Measurements from ENCODE around the gene GNG7. TPM values are rescaled to one million over a fixed set of nuclear protein-coding genes. Genes with fewer than 3 reads are reported as not detected.
A peak's percentile ranks its signal among the peaks of the same experiment; 100 is the strongest.

The GNG7 gene
- total RNA-seq, 1 donor from 2014 or later, result 11.3 TPM

DNA sequence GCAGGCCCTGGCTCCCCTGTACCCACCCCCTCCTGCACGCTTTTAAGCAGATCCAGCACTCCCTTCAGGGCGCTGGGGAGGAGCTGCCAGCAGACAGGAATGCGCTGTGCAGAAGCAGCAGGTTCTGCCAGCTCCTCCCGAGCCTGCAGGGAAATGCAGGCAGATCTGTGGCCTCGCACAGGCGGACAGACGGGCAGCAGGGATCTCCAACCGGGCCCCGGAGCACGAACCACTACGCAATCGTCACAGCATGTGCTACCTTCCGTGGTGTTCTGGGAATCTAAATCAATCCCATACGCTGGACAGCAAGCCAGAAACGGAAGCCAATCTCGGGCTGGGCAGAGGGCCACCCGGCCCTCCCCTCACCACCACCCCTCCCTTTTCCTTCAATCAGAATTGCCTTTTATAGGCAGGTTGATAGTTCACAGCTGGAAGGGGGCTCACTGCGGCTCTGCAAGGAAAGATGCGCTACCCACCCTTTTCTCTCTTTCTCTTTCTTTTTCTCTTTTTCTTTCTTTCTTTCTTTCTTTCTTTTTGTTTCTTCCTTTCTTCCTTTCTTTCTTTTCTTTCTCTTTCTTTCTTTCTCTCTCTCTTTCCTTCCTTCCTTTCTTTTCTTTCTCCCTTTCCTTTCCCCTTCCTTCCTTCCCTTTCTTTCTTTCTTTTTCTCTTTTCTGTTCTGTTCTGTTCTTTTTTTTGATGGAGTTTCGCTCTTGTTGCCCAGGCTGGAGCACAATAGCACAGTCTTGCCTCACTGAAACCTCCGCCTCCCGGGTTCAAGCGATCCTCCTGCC, 99.9 kb downstream of the GNG7 start:
- Mint-ChIP-seq H3K27me3 (peaks cover 18% of the 10 kb centered on the region), H3K36me3 (ENCODE audit: insufficient read depth) (no peaks in the 10 kb centered on the region), H3K4me3 (ENCODE audit: low read depth) (peak overlapping the region; percentile 51), H3K4me1 (ENCODE audit: low read depth) (peaks cover 7% of the 10 kb centered on the region), H3K27ac (no peak overlapping the region), H3K9me3 (ENCODE audit: low read depth) (no peaks in the 10 kb centered on the region)
- TF ChIP-seq, protein P1, sequence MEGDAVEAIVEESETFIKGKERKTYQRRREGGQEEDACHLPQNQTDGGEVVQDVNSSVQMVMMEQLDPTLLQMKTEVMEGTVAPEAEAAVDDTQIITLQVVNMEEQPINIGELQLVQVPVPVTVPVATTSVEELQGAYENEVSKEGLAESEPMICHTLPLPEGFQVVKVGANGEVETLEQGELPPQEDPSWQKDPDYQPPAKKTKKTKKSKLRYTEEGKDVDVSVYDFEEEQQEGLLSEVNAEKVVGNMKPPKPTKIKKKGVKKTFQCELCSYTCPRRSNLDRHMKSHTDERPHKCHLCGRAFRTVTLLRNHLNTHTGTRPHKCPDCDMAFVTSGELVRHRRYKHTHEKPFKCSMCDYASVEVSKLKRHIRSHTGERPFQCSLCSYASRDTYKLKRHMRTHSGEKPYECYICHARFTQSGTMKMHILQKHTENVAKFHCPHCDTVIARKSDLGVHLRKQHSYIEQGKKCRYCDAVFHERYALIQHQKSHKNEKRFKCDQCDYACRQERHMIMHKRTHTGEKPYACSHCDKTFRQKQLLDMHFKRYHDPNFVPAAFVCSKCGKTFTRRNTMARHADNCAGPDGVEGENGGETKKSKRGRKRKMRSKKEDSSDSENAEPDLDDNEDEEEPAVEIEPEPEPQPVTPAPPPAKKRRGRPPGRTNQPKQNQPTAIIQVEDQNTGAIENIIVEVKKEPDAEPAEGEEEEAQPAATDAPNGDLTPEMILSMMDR (IDR thresholded peaks at IDR 0.05; ENCODE audit: unreplicated experiment), result no peak
- DNase-seq (ENCODE audit: low spot score, unreplicated experiment), result no peak

DNA sequence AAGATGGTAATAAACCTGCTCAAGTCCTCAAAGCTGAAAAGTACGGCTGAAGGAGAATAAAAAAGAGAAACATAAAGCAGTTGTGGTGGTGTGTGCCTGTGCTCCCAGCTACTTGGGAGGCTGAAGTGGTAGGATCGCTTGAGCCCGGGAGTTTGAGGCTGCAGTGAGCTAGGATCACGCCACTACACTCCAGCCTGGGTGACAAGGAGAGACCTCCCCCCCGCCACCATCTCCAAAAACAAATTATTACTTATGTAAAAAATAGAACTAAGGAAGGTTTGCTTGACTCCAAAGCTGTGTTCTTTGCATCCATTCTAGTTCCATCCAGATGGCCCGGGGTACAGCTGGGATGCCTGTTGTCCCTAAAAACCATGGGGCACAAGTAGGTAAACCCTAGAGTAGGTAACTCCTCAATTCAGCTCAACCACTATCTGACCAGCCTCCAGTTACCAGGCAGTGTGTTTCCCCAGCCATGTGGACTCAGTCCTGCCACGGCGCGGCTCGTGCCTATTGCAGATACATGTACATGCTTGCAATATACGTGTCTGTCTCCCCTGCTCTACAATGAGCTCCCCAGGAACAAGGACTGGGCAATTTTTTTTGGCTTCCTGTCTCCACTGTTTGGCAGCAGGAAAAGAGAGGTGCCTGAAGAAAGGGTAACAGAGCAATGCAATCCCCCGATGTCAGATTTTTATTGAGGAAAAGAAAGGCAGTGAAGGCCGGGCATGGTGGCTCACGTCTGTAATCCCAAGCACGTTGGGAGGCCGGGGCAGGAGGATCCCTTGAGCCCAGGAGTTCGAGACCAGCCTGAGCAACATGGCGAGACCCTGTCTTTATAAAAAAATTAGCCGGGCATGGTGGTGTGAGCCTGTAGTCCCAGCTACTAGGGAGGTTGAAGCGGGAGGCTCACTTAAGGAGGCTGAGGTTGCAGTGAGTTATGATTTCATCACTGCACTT, 101.3 kb downstream of the GNG7 start:
- Mint-ChIP-seq H3K4me1 (ENCODE audit: low read depth) (peaks cover 7% of the 10 kb centered on the region), H3K9me3 (ENCODE audit: low read depth) (no peaks in the 10 kb centered on the region), H3K36me3 (ENCODE audit: insufficient read depth) (no peaks in the 10 kb centered on the region), H3K4me3 (ENCODE audit: low read depth) (no peak overlapping the region), H3K27ac (no peak overlapping the region), H3K27me3 (peaks cover 18% of the 10 kb centered on the region)
- no peak for DNase-seq (ENCODE audit: low spot score, unreplicated experiment)
- TF ChIP-seq, protein P1 (IDR thresholded peaks at IDR 0.05; ENCODE audit: unreplicated experiment), result no peak

DNA sequence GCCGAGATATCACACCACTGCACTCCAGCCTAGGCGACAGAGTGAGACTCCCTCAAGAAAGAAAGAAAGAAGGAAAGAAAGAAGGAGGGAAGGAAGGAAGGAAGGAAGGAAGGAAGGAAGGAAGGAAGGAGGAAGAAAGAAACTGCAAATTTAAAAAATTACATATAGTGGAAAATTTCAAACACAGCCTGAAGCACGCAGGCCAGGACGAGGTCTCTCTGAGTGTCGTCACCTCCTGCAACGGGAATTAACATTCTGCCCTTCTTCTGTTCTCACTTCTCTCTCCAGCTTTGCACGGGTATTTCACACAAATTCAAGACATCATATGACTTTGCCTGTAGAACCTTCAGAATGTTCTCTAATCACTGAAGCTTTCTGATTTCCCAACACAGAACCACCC, 108.2 kb downstream of the GNG7 start:
- no peaks in the 10 kb centered on the region for H3K36me3 Mint-ChIP-seq (ENCODE audit: insufficient read depth)
- no peak overlapping the region for H3K27ac Mint-ChIP-seq
- H3K4me3 Mint-ChIP-seq (ENCODE audit: low read depth), result no peak overlapping the region
- TF ChIP-seq, protein P1 (IDR thresholded peaks at IDR 0.05; ENCODE audit: unreplicated experiment), result no peak
- H3K9me3 Mint-ChIP-seq (ENCODE audit: low read depth), result peaks cover 10% of the 10 kb centered on the region
- H3K27me3 Mint-ChIP-seq, result no peaks in the 10 kb centered on the region
- no peak for DNase-seq (ENCODE audit: low spot score, unreplicated experiment)
- peaks cover 18% of the 10 kb centered on the region for H3K4me1 Mint-ChIP-seq (ENCODE audit: low read depth)

DNA sequence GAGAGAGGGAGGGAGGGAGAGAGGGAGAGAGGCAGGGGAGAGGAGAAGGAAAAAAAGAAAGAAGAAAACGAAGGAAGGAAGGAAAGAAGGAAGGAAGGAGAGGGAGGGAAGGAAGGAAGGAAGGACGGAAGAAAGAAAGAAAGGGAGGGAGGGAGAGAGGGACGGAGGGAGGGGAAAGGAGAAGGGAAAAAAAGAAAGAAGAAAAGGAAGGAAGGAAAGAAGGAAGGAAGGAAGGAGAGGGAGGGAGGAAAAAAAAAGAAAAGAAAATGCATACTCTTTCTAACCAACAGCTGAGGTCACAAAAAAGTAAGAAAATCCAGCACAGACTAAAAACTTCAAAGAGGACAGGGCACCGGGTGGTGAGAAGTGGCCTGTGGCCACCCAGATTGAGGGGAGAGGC, 109.7 kb downstream of the GNG7 start:
- H3K4me1 Mint-ChIP-seq (ENCODE audit: low read depth), result peaks cover 23% of the 10 kb centered on the region
- no peak overlapping the region for H3K4me3 Mint-ChIP-seq (ENCODE audit: low read depth)
- H3K9me3 Mint-ChIP-seq (ENCODE audit: low read depth), result peaks cover 10% of the 10 kb centered on the region
- no peaks in the 10 kb centered on the region for H3K36me3 Mint-ChIP-seq (ENCODE audit: insufficient read depth)
- no peaks in the 10 kb centered on the region for H3K27me3 Mint-ChIP-seq
- TF ChIP-seq, protein P1 (IDR thresholded peaks at IDR 0.05; ENCODE audit: unreplicated experiment), result no peak
- no peak for DNase-seq (ENCODE audit: low spot score, unreplicated experiment)
- H3K27ac Mint-ChIP-seq, result no peak overlapping the region

DNA sequence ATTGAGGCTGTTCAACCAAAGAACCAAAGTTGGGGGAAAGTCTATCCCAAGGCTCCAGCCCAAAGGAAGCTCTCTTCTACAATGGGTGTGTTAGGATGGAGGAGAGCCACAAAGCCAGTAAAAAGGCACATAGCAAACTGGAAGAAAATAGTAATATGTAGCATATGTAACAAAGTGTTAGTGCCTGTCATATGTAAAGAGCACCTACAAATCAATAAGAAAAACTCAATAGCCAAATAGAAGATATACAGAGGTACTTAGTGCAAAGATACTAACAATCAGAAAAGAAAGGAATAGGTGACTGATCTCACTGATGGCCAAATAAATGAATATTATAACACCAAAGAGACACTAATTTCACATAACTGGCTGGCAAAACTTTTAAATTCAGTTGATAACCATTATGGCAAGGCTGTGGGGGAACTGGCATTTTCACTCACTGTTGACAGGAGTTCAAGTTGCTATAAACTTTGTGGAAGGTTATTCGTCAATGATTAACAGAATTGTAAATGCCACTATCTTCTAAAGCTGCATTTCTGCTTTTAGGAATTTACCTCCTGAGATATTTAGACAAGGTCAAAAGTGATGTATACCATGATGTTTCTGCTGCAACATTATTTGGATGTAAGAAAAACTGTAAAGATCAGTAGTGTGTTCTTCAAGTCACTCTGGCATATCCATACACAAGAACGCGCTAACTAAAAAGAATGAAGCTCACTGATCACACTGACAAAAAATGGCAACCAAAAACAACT, 110.8 kb downstream of the GNG7 start:
- Mint-ChIP-seq H3K9me3 (ENCODE audit: low read depth) (peaks cover 10% of the 10 kb centered on the region), H3K27ac (peak overlapping the region; percentile 71), H3K27me3 (peaks cover 6% of the 10 kb centered on the region), H3K4me1 (ENCODE audit: low read depth) (peaks cover 29% of the 10 kb centered on the region), H3K36me3 (ENCODE audit: insufficient read depth) (no peaks in the 10 kb centered on the region), H3K4me3 (ENCODE audit: low read depth) (no peak overlapping the region)
- TF ChIP-seq, protein P1 (IDR thresholded peaks at IDR 0.05; ENCODE audit: unreplicated experiment), result no peak
- no peak for DNase-seq (ENCODE audit: low spot score, unreplicated experiment)
